Endothelial cell (in vitro differentiated cells): ENCODE measurements around the gene TRAF3. TPM values are rescaled to one million over a fixed set of nuclear protein-coding genes. Genes with fewer than 3 reads are reported as not detected.

ENCODE experiments used
- DNase-seq: peaks from one replicate; pipeline ENCODE4 v3.0.0; 2021; ENCODE audit warnings: low spot score
- H3K27ac Mint-ChIP-seq: one replicate; pipeline ENCODE4 v1.8.0; 2021; ENCODE audit warnings: mixed read lengths, inconsistent platforms; ENCODE audit not compliant: unreplicated experiment
- H3K27me3 Mint-ChIP-seq: one replicate; pipeline ENCODE4 v1.8.0; 2021; ENCODE audit warnings: mild to moderate bottlenecking, moderate library complexity, mixed read lengths, inconsistent platforms; ENCODE audit not compliant: unreplicated experiment
- H3K36me3 Mint-ChIP-seq: one replicate; pipeline ENCODE4 v1.8.0; 2021; ENCODE audit warnings: mild to moderate bottlenecking, low read depth, mixed read lengths, inconsistent platforms; ENCODE audit not compliant: unreplicated experiment
- H3K4me1 Mint-ChIP-seq: one replicate; pipeline ENCODE4 v1.8.0; 2021; ENCODE audit warnings: mild to moderate bottlenecking, mixed read lengths, inconsistent platforms; ENCODE audit not compliant: unreplicated experiment
- H3K4me3 Mint-ChIP-seq: one replicate; pipeline ENCODE4 v1.8.0; 2021; ENCODE audit warnings: mild to moderate bottlenecking, mixed read lengths, inconsistent platforms; ENCODE audit not compliant: unreplicated experiment
- H3K9me3 Mint-ChIP-seq: one replicate; pipeline ENCODE4 v1.8.0; 2021; ENCODE audit warnings: mixed read lengths, inconsistent platforms; ENCODE audit not compliant: unreplicated experiment
- total RNA-seq: library from RNA; stranded (reverse); fragmentation: NEBNext Ultra II Directional; extraction: Animal tissue kit (Norgen Biotek cat#: 25700); gene quantifications from one replicate; pipeline ENCODE4 v1.2.1, GENCODE V29; 2021; ENCODE audit not compliant: unreplicated experiment
- TF ChIP-seq, protein P1 (sequence below): fragments of 200-600 bp; sonication (generic); IDR thresholded peaks from one replicate; pipeline ENCODE4 v1.5.0; 2021; ENCODE audit warnings: antibody characterized with exemption; ENCODE audit not compliant: unreplicated experiment

TRAF3 gene
- total RNA-seq, 1 donor from 2014 or later = 9.7 TPM

DNA sequence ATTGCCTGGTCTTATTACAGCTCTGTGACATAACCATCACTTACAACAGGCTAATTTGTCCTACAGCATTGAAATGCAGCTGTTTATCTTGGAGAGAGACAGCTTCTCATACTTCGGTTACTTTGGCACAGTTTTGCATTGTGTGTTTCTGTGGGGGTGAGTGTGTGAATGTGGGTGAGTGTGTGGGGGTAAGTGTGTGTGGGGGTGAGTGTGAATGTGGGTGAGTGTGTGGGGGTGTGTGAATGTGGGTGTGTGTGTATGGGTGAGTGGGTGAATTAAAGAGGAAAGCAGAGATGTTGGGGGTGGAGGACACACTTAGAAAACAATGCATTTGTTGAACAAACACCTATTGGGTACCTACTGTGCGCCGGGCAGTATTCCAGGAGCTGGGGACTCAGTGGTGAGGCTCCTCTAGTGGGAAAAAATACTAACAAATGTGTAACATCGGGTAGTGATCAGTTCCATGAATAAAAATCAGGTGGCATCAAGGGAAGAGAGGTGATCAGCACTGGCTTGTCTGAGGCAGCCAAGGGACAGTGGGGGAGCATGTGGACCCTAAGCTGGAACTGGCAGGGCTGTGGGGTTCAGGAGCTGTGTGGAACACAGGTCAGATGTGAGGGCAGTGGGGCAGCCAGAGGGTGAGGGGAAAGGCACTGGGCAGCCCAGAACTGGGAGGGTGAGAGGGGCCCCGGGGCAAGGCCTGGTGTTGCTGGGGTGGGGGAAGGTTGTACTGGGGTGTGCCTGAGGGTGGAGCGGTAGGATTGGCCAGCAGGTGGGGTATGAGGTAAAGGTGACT, 101.1 kb downstream of the TRAF3 start:
- TF ChIP-seq, protein P1, sequence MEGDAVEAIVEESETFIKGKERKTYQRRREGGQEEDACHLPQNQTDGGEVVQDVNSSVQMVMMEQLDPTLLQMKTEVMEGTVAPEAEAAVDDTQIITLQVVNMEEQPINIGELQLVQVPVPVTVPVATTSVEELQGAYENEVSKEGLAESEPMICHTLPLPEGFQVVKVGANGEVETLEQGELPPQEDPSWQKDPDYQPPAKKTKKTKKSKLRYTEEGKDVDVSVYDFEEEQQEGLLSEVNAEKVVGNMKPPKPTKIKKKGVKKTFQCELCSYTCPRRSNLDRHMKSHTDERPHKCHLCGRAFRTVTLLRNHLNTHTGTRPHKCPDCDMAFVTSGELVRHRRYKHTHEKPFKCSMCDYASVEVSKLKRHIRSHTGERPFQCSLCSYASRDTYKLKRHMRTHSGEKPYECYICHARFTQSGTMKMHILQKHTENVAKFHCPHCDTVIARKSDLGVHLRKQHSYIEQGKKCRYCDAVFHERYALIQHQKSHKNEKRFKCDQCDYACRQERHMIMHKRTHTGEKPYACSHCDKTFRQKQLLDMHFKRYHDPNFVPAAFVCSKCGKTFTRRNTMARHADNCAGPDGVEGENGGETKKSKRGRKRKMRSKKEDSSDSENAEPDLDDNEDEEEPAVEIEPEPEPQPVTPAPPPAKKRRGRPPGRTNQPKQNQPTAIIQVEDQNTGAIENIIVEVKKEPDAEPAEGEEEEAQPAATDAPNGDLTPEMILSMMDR = no peak
- no peaks in the 10 kb centered on the region for H3K9me3 Mint-ChIP-seq
- H3K27me3 Mint-ChIP-seq = peaks cover 3% of the 10 kb centered on the region
- peaks cover 3% of the 10 kb centered on the region for H3K4me1 Mint-ChIP-seq
- DNase-seq = no peak
- H3K27ac Mint-ChIP-seq = no peak overlapping the region
- H3K4me3 Mint-ChIP-seq = no peak overlapping the region
- no peaks in the 10 kb centered on the region for H3K36me3 Mint-ChIP-seq

DNA sequence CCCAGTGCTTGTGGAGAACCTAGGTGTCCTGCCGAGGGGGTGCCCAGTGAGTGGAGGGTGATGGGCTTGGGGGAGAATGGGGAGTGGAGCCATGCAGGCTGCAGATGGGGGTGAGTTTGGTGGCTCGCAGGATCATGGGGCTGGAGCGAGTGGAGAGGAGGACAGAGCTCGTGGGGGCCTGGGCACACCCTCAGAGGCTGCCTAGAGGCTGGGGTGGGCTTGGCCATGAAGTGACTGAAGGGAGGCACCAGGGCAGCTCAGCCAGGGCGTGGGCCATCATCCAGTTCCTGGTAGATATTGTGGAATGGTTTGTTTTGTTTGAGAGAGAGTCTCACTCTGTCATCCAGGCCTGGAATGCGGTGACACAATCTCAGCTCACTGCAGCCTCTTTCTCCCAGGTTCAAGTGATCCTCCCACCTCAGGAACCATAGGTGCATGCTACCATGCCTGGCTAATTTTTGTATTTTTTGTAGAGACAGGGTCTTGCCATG, 101.8 kb downstream of the TRAF3 start:
- peaks cover 3% of the 10 kb centered on the region for H3K4me1 Mint-ChIP-seq
- no peak overlapping the region for H3K27ac Mint-ChIP-seq
- H3K9me3 Mint-ChIP-seq = no peaks in the 10 kb centered on the region
- no peaks in the 10 kb centered on the region for H3K36me3 Mint-ChIP-seq
- TF ChIP-seq, protein P1 = no peak
- H3K27me3 Mint-ChIP-seq = peaks cover 3% of the 10 kb centered on the region
- H3K4me3 Mint-ChIP-seq = no peak overlapping the region
- DNase-seq = no peak

DNA sequence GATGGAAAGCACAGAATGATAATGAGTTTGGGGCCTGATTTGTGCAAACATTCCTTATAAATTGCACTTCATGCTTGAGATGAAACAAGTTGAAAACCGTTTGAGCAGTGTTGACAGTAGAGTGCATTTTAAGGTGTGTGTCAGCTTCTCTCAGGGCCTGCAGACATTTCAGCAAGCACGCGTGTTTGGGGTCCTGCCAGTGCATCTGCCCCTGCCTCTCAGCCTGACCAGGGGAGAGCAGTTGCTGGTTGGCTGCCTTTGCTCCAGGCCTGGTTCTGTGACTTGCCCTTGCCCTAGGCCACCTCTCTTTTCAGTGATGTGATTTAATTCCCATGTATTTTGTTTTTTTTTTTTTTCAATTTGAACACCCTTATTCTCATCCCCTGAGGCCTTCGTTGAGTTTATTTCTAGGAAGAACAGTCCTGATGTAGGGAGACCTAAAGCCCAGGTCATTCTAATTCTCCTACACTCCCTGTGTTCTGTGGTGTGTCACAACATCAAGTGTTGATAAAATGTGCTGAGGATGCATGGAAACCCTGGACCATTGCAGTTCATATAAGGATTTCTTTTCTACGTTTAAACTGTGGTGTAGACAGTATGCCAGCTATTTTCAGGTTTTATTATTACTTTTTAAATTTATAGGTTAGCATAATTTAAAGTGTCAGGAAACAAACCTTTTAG, 105.1 kb downstream of the TRAF3 start:
- Mint-ChIP-seq H3K4me1 (peaks cover 3% of the 10 kb centered on the region), H3K36me3 (no peaks in the 10 kb centered on the region), H3K27ac (no peak overlapping the region), H3K27me3 (peaks cover 3% of the 10 kb centered on the region), H3K9me3 (no peaks in the 10 kb centered on the region), H3K4me3 (no peak overlapping the region)
- DNase-seq = no peak
- TF ChIP-seq, protein P1 = no peak

DNA sequence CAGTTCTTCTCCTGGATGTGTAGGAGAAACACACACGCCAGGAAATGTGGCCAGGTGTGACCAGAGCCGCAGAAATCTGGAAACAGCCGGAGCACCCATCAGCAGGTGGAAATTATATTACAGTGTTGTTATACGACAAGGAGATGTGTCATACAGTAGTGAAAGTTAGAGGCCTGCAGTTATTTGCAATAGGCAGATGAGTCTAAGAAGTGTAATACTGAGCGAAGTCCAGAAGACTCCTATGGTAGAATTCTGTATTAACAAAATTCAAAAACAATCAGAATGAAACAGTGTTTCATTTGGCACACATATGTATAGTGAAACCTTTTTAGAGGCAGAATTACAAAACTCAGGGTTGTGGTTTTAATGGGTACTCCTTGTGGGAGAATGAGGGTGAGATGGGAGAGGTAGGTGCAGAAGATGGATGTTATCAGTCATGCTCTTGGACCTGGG, 105.9 kb downstream of the TRAF3 start:
- no peaks in the 10 kb centered on the region for H3K9me3 Mint-ChIP-seq
- peaks cover 3% of the 10 kb centered on the region for H3K27me3 Mint-ChIP-seq
- DNase-seq = no peak
- H3K36me3 Mint-ChIP-seq = no peaks in the 10 kb centered on the region
- H3K4me3 Mint-ChIP-seq = no peak overlapping the region
- TF ChIP-seq, protein P1 = no peak
- H3K4me1 Mint-ChIP-seq = peaks cover 3% of the 10 kb centered on the region
- H3K27ac Mint-ChIP-seq = no peak overlapping the region

DNA sequence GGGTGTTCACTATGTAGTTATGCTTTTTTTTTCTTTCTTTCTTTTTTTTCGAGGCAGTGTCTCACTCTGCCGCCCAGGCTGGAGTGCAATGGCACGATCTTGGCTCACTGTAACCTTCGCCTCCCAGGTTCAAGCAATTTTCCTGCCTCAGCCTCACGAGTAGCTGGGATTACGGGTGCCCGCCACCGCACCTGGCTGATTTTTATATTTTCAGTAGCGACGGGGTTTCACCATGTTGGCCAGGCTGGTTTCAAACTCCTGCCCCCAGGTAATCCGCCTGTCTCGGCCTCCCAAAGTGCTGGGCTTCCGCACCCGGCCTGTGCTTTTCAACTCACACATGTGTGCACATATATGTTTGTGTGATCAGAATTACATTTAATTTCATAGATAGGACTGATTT, 106.3 kb downstream of the TRAF3 start:
- no peaks in the 10 kb centered on the region for H3K36me3 Mint-ChIP-seq
- H3K9me3 Mint-ChIP-seq = no peaks in the 10 kb centered on the region
- H3K27ac Mint-ChIP-seq = no peak overlapping the region
- H3K4me1 Mint-ChIP-seq = peaks cover 3% of the 10 kb centered on the region
- no peak for DNase-seq
- peaks cover 3% of the 10 kb centered on the region for H3K27me3 Mint-ChIP-seq
- H3K4me3 Mint-ChIP-seq = no peak overlapping the region
- TF ChIP-seq, protein P1 = no peak
